A549 (cell line): ENCODE results near the gene CCDC61. TPM values are rescaled to one million over a fixed set of nuclear protein-coding genes. Genes with fewer than 3 reads are reported as not detected.
A peak's percentile ranks its signal among the peaks of the same experiment; 100 is the strongest.

Experiments used
- ATAC-seq, 2 experiments: fragments of 200-7000 bp in 1 of 2; fragments of >200 bp in 1 of 2; cut with Nextera tagmentation in 1 of 2; cut with Tn5 transposase in 1 of 2; 3 replicates each; pipeline versions ENCODE4 v1.8.0 to v1.9.1; 2018 to 2020; ENCODE audit warnings: mild to moderate bottlenecking in 1 of 2, moderate library complexity in 1 of 2
- CTCF ChIA-PET: fragments of 300-600 bp; sonication (Branson Sonifier 250); formaldehyde crosslinking; extraction: SDS; loops from one replicate; lab custom pipeline; 2021; ENCODE audit warnings: antibody characterized with exemption, inconsistent platforms; lab: Yijun Ruan, JAX
- POLR2A ChIA-PET: fragments of 350-600 bp; formaldehyde crosslinking; extraction: SDS; loops from one replicate; lab custom pipeline; 2021; ENCODE audit warnings: antibody characterized with exemption, inconsistent platforms; lab: Yijun Ruan, JAX
- DNase-seq, 2 experiments: peaks; one replicate each; pipeline versions ENCODE4 v3.0.0 to v3.0.0-alpha.2; 2011 to 2016; ENCODE audit warnings: low read depth in 1 of 2, low spot score in 1 of 2
- FAIRE-seq: peaks from 2 replicates; lab custom pipeline; 2011; peaks lifted over from hg19 to GRCh38; lab: Jason Lieb, UNC
- H3K27ac ChIP-seq, 2 experiments: fragments of >200 bp; sonication (Bioruptor Twin); formaldehyde crosslinking; 3 replicates each; pipeline ENCODE4 v1.5.1; 2016 to 2017
- H3K4me1 ChIP-seq: fragments of >200 bp; sonication (Bioruptor Twin); formaldehyde crosslinking; 3 replicates; pipeline ENCODE4 v1.6.1; 2016
- H3K4me2 ChIP-seq: fragments of >200 bp; sonication (Bioruptor Twin); formaldehyde crosslinking; 3 replicates; pipeline ENCODE4 v1.6.1; 2016
- H3K4me3 ChIP-seq: fragments of >200 bp; sonication (Bioruptor Twin); formaldehyde crosslinking; 3 replicates; pipeline ENCODE4 v1.5.1; 2016
- H3K9me3 ChIP-seq: fragments of >200 bp; sonication (Bioruptor Twin); formaldehyde crosslinking; 3 replicates; pipeline ENCODE4 v1.6.1; 2016
- ATOH8 ChIP-seq: fragments of 250-450 bp; sonication (Bioruptor Pico); IDR thresholded peaks from 2 replicates; pipeline ENCODE4 v1.5.0; 2020; ENCODE audit warnings: low read depth, mild to moderate bottlenecking, moderate library complexity
- CBX2 ChIP-seq: fragments of 200-600 bp; sonication (generic); IDR thresholded peaks from 2 replicates; pipeline ENCODE4 v1.6.1; 2016; ENCODE audit warnings: low read depth, mild to moderate bottlenecking, borderline replicate concordance
- EP300 ChIP-seq, 2 experiments: fragments of >200 bp; sonication (Bioruptor Twin); formaldehyde crosslinking; IDR thresholded peaks; 2 replicates in 1 of 2; 3 replicates in 1 of 2; pipeline ENCODE4 v1.6.1; 2016 to 2017
- FOSL2 ChIP-seq, 2 experiments: fragments of 450-650 bp in 1 of 2; fragments of >200 bp in 1 of 2; sonication (Bioruptor Twin) in 1 of 2; formaldehyde crosslinking; IDR thresholded peaks; 2 replicates each; pipeline versions ENCODE4 v1.5.0 to v1.6.1; 2016 to 2020; ENCODE audit warnings: mild to moderate bottlenecking in 1 of 2, moderate library complexity in 1 of 2
- JUNB ChIP-seq: fragments of >200 bp; sonication (Bioruptor Twin); formaldehyde crosslinking; IDR thresholded peaks from 2 replicates; pipeline ENCODE4 v1.6.1; 2016
- KDM5A ChIP-seq: fragments of 200-600 bp; sonication (generic); IDR thresholded peaks from 2 replicates; pipeline ENCODE4 v1.6.1; 2016; ENCODE audit warnings: antibody characterized with exemption, mild to moderate bottlenecking
- MAX ChIP-seq: IDR thresholded peaks from 2 replicates; pipeline ENCODE4 v1.6.1; 2012
- MAZ ChIP-seq: fragments of 150-350 bp; IDR thresholded peaks from 2 replicates; pipeline ENCODE4 v1.6.1; 2014; ENCODE audit warnings: antibody characterized with exemption, low read depth, low read length, borderline replicate concordance
- NR3C1 ChIP-seq: fragments of >200 bp; sonication (Bioruptor Twin); formaldehyde crosslinking; IDR thresholded peaks from 3 replicates; pipeline ENCODE4 v1.6.1; 2017
- PBX3 ChIP-seq: IDR thresholded peaks from 2 replicates; pipeline ENCODE4 v1.6.1; 2012
- POLR2A ChIP-seq: IDR thresholded peaks from 2 replicates; pipeline ENCODE4 v1.6.1; 2012; ENCODE audit warnings: mild to moderate bottlenecking, low read length
- RAD21 ChIP-seq, 2 experiments: fragments of >200 bp in 1 of 2; sonication (Bioruptor Twin) in 1 of 2; formaldehyde crosslinking in 1 of 2; IDR thresholded peaks in 1 of 2; conservative IDR thresholded peaks in 1 of 2; 2 replicates in 1 of 2; 3 replicates in 1 of 2; pipeline ENCODE4 v1.6.1; 2012 to 2018; ENCODE audit warnings: inconsistent platforms in 1 of 2
- REST ChIP-seq: fragments of 200-600 bp; sonication (generic); IDR thresholded peaks from 2 replicates; pipeline ENCODE4 v1.6.1; 2016; ENCODE audit warnings: antibody characterized with exemption, mild to moderate bottlenecking, moderate library complexity
- RFX5 ChIP-seq: fragments of 450-650 bp; IDR thresholded peaks from 2 replicates; pipeline ENCODE4 v1.7.1; 2014; ENCODE audit warnings: antibody characterized with exemption, mild to moderate bottlenecking, moderate library complexity
- SREBF2 ChIP-seq: fragments of 450-650 bp; IDR thresholded peaks from 2 replicates; pipeline ENCODE4 v1.6.1; 2014; ENCODE audit warnings: mild to moderate bottlenecking, moderate library complexity
- TP53 ChIP-seq: fragments of 250-450 bp; sonication (Bioruptor Pico); IDR thresholded peaks from 2 replicates; pipeline ENCODE4 v1.5.0; 2021; ENCODE audit warnings: mild to moderate bottlenecking, moderate library complexity
- ZFP36 ChIP-seq: fragments of 450-650 bp; IDR thresholded peaks from 2 replicates; pipeline ENCODE4 v1.6.1; 2014; ENCODE audit warnings: borderline replicate concordance; ENCODE audit not compliant: partially characterized antibody
- WGBS: methylation state at CpG from one replicate; pipeline ENCODE4 v1.1.6; 2017; ENCODE audit errors: missing lambda C conversion rate; 5-methylcytosine and 5-hydroxymethylcytosine counted together
- polyA plus RNA-seq, 4 experiments: library from polyadenylated mRNA; depleted of rRNA in 3 of 4; stranded (reverse); fragments of >200 nt; fragmentation: RNase III in 1 of 4; extraction: RNeasy Plus Mini Kit Qiagen cat#74134 plus additional on column Dnase treatment in 1 of 4; gene quantifications; 2 replicates in 3 of 4; 3 replicates in 1 of 4; pipeline ENCODE4 v1.2.3, GENCODE V29; 2011 to 2017

Gene CCDC61
- polyA plus RNA-seq, 2 of the 4 experiments (the other 2 are of a cell fraction), result 3.2 to 8.2 TPM

- Histone ChIP-seq H3K4me3 (no peak overlapping the region), H3K27ac (peak overlapping the region; percentile 10 to 16; a peak in 3 of 6 replicates), H3K9me3 (no peaks in the 10 kb centered on the region), H3K4me1 (peaks cover 17% of the 10 kb centered on the region), H3K4me2 (peak overlapping the region; percentile 34)
- TF ChIP-seq RAD21 (conservative IDR thresholded peaks at IDR 0.05 in 1 of 2, IDR thresholded peaks at IDR 0.05 in 1 of 2), result no peak
- TF ChIP-seq TP53 (CRISPR knock-in tag), result no peak
- TF ChIP-seq FOSL2 (IDR thresholded peaks at IDR 0.05), result no peak
- peak; percentile 22; the same call in 1 of the 2 replicates for TF ChIP-seq FOSL2 (CRISPR knock-in tag; IDR thresholded peaks at IDR 0.05)
- TF ChIP-seq KDM5A, result no peak
- TF ChIP-seq MAX, result peak; percentile 51; the same call in 1 of the 2 replicates
- TF ChIP-seq PBX3, result no peak
- TF ChIP-seq JUNB, result no peak
- peak; percentile 14 to 19; a peak in 2 of 6 replicates for ATAC-seq
- ChIA-PET CTCF (interaction anchor here (1.1 to 1.3 kb wide), 4 partner anchors 12 to 71 kb away, joined by 3 to 4 read pairs (median 3); no protein-coding TSS in a partner anchor), POLR2A (interaction anchor here (0.5 to 1.1 kb wide), 2 partner anchors 39 to 113 kb away, joined by 4 read pairs; partner anchors contain the start of gene CCDC61)
- 35% methylated on average over 11 of the region's 13 CpGs for WGBS
- peak in 1 of 2 experiments; percentile 81 for DNase-seq
- no peak for FAIRE-seq
Measured at GRCh38 chr19:45955905-45956608, 39.2 kb upstream of the CCDC61 start.

- Histone ChIP-seq H3K27ac (no peak overlapping the region; a peak in 1 of 6 replicates), H3K4me3 (no peak overlapping the region), H3K9me3 (no peaks in the 10 kb centered on the region), H3K4me2 (no peak overlapping the region), H3K4me1 (peaks cover 12% of the 10 kb centered on the region)
- no peak for DNase-seq
- 74% methylated on average over 6 of the region's 6 CpGs for WGBS
- POLR2A ChIA-PET, result no interaction called here
- CTCF ChIA-PET, result interaction anchor here (0.6 to 1.6 kb wide), 2 partner anchors 51 to 602 kb away, joined by 3 to 5 read pairs; no protein-coding TSS in a partner anchor
- peak; percentile 46 for FAIRE-seq
- TF ChIP-seq FOSL2 (IDR thresholded peaks at IDR 0.05) (no peak), FOSL2 (CRISPR knock-in tag; IDR thresholded peaks at IDR 0.05) (no peak), RFX5 (no peak), TP53 (CRISPR knock-in tag) (no peak), ATOH8 (CRISPR knock-in tag) (no peak), RAD21 (conservative IDR thresholded peaks at IDR 0.05 in 1 of 2, IDR thresholded peaks at IDR 0.05 in 1 of 2) (no peak), EP300 (IDR thresholded peaks at IDR 0.05) (no peak), PBX3 (no peak), SREBF2 (no peak), NR3C1 (no peak), ZFP36 (no peak), REST (no peak), POLR2A (no peak), MAZ (no peak), CBX2 (no peak)
- ATAC-seq, result no peak
Measured at GRCh38 chr19:45958320-45958719, 36.9 kb upstream of the CCDC61 start.
